Type B pancreatic cell (in vitro differentiated cells): ENCODE data around the gene ARMC2. TPM values are rescaled to one million over a fixed set of nuclear protein-coding genes. Genes with fewer than 3 reads are reported as not detected.
"Not testable (repeated sequence)": the region's sequence is repeated elsewhere in the genome, so short reads cannot be mapped to it uniquely, and the experiment has no call there.

ENCODE experiments used
- DNase-seq: peaks from one replicate; pipeline ENCODE4 v3.0.0; 2021; ENCODE audit warnings: mixed read lengths; ENCODE audit not compliant: unreplicated experiment; ENCODE audit errors: extremely low spot score
- H3K27ac Mint-ChIP-seq: 2 replicates; pipeline ENCODE4 v1.8.0; 2021; ENCODE audit warnings: mild to moderate bottlenecking, mixed read lengths
- H3K27me3 Mint-ChIP-seq: 2 replicates; pipeline ENCODE4 v1.8.0; 2021; ENCODE audit warnings: mixed read lengths
- H3K36me3 Mint-ChIP-seq: 2 replicates; pipeline ENCODE4 v1.8.0; 2021; ENCODE audit warnings: mixed read lengths
- H3K4me1 Mint-ChIP-seq: one replicate; pipeline ENCODE4 v1.8.0; 2021; ENCODE audit warnings: mixed read lengths; ENCODE audit not compliant: unreplicated experiment
- H3K4me3 Mint-ChIP-seq: 2 replicates; pipeline ENCODE4 v1.8.0; 2021; ENCODE audit warnings: mild to moderate bottlenecking, mixed read lengths
- H3K9me3 Mint-ChIP-seq: 2 replicates; pipeline ENCODE4 v1.8.0; 2021; ENCODE audit warnings: mixed read lengths
- total RNA-seq: library from RNA; stranded (reverse); gene quantifications from 2 replicates; pipeline ENCODE4 v1.2.1, GENCODE V29; 2021; ENCODE audit warnings: low replicate concordance
- TF ChIP-seq, protein P1 (sequence below): fragments of 200-600 bp; sonication (generic); conservative IDR thresholded peaks from 2 replicates; pipeline ENCODE4 v1.5.0; 2021; ENCODE audit warnings: antibody characterized with exemption, mild to moderate bottlenecking

ARMC2 gene
- total RNA-seq, 1 donor from 2014 or later, result 15.5 TPM

DNA sequence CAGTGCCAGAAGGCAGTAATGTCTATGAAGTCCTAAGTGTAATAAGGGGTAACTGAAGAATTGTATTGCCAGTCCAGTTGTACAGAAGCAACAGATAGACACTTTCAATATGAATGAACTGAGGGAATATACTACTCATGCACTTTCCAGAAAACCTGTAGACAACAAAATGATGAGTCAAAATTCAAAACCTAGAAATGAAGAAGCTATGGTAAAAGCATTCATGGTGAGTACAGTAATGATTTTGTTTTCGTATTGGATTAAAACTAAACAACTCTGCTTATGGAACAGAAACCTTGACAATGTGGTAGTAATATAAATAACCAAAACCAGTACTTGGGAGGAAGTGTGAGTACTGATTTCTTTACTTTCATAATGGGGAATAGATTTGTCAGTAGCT is 35.0 kb downstream of the ARMC2 start:
- Mint-ChIP-seq H3K27me3 (no peaks in the 10 kb centered on the region), H3K36me3 (peaks cover 32% of the 10 kb centered on the region), H3K27ac (no peak overlapping the region), H3K9me3 (no peaks in the 10 kb centered on the region), H3K4me3 (no peak overlapping the region), H3K4me1 (no peaks in the 10 kb centered on the region)
- TF ChIP-seq, protein P1, sequence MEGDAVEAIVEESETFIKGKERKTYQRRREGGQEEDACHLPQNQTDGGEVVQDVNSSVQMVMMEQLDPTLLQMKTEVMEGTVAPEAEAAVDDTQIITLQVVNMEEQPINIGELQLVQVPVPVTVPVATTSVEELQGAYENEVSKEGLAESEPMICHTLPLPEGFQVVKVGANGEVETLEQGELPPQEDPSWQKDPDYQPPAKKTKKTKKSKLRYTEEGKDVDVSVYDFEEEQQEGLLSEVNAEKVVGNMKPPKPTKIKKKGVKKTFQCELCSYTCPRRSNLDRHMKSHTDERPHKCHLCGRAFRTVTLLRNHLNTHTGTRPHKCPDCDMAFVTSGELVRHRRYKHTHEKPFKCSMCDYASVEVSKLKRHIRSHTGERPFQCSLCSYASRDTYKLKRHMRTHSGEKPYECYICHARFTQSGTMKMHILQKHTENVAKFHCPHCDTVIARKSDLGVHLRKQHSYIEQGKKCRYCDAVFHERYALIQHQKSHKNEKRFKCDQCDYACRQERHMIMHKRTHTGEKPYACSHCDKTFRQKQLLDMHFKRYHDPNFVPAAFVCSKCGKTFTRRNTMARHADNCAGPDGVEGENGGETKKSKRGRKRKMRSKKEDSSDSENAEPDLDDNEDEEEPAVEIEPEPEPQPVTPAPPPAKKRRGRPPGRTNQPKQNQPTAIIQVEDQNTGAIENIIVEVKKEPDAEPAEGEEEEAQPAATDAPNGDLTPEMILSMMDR, result no peak
- no peak for DNase-seq

DNA sequence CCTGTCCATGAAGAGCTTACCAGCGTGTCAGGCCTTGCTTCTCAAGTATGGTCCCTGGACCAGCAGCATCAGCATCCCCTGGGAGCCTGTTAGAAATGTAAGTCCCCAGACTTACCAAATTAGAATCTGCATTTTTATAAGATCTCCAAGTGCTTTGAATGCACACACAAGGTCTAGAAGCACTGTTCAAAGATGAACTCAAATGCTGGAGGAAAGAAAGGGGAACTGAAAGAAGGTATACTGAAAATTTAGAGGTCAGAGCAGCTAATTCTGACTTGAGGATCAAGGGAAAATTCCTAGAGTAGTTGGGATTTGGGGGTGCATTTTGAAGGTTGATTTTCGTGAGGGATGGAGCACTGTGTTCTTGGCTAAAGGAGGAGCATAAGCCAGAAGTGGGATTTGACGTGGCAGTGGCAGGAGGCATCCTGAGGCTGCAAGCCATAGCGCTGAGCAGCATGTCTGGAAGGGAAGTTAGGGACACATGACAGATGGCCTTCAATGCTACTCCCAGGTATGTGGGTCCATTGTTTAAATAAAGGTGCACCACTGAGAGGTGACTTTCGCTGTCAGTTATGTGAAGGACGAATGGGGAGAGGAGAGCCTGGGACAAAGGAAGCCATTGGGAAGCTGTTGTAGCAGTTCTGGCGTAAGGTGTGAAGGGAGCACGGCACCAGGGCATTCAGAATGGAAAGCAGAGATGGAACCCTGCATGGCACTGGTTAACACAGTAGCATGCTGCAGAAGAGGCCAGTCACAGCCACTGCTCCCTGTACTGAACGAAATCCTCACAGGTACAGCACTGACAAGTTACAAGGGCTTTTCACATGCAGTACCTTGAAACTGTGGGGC is 36.2 kb downstream of the ARMC2 start:
- H3K9me3 Mint-ChIP-seq, result no peaks in the 10 kb centered on the region
- H3K4me3 Mint-ChIP-seq, result no peak overlapping the region
- H3K27ac Mint-ChIP-seq, result no peak overlapping the region
- H3K4me1 Mint-ChIP-seq, result no peaks in the 10 kb centered on the region
- H3K36me3 Mint-ChIP-seq, result peaks cover 25% of the 10 kb centered on the region
- no peak for DNase-seq
- H3K27me3 Mint-ChIP-seq, result no peaks in the 10 kb centered on the region
- TF ChIP-seq, protein P1, result no peak

DNA sequence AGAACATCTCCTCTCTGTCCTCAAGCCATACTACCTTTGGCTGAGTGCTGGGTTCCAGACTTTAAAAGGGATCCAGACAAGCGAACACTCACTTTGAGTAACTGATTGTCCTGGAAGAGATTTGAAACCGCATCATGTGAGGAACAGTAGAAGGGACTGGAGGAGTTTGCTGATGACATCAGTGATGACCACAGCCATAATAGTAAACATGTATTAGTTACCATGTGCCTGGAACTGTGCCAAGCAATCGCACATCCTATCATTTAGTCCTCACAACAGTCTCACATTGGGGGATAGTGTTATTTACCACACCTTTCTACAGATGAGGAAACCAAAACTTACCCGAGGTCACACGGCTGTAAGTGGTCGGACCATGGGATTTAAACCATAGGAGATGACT is 39.8 kb downstream of the ARMC2 start:
- Mint-ChIP-seq H3K27ac (no peak overlapping the region), H3K9me3 (no peaks in the 10 kb centered on the region), H3K4me3 (no peak overlapping the region), H3K27me3 (no peaks in the 10 kb centered on the region), H3K36me3 (peaks cover 8% of the 10 kb centered on the region), H3K4me1 (no peaks in the 10 kb centered on the region)
- DNase-seq, result no peak
- TF ChIP-seq, protein P1, result no peak

DNA sequence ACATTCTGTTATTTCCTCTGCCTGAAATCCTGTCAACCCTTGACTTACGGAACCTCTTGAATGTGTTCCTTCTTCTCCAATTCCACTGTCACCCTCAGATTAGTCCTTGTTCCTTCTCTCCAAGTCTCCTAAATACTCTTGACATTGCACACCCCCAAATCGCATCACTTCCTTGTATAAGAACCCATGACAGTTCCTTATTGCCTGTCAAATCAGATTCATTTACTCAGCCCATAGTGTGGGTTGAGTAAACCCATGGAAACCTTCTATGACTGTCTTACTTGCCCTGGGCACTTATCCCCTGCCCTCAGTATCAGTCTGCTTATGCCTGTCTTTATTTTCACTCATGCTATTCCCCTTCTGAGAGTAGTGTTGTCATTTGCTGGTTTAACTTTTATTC is 40.5 kb downstream of the ARMC2 start:
- Mint-ChIP-seq H3K4me3 (no peak overlapping the region), H3K27ac (no peak overlapping the region), H3K27me3 (no peaks in the 10 kb centered on the region), H3K4me1 (peaks cover 6% of the 10 kb centered on the region), H3K9me3 (no peaks in the 10 kb centered on the region), H3K36me3 (peaks cover 5% of the 10 kb centered on the region)
- DNase-seq, result no peak
- TF ChIP-seq, protein P1, result no peak

DNA sequence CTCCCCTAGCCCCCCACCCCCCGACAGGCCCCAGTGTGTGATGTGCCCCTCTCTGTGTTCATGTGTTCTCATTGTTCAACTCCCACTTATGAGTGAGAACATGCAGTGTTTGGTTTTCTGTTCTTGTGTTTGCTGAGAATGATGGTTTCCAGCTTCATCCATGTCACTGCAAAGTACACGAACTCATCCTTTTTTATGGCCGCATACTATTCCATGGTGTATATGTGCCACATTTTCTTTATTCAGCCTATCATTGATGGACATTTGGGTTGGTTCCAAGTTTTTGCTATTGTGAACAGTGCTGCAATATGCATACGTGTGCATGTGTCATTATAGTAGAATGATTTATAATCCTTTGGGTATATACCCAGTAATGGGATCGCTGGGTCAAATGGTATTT is 42.7 kb downstream of the ARMC2 start:
- H3K9me3 Mint-ChIP-seq, H3K4me1 Mint-ChIP-seq, H3K36me3 Mint-ChIP-seq, H3K27ac Mint-ChIP-seq, H3K27me3 Mint-ChIP-seq, H3K4me3 Mint-ChIP-seq, DNase-seq: not testable (repeated sequence)

DNA sequence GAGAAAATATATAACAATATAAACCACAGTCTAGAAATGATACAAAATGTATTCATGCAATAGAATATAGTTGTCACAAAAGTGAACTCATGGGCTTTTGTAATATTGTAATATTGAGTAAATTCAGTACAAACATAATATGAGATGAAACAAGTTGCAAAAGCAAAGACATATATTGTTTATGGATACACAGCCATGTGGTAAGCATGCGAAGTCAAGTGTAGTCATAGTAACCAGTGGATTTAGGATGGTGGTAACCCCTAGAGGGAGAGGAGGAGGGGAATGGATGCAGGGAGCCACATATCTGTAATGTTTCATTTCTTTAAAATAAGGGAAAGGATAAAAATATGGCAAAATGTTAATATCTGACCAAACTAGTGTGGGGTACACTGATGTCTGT is 47.3 kb downstream of the ARMC2 start:
- Mint-ChIP-seq H3K36me3 (peaks cover 4% of the 10 kb centered on the region), H3K27ac (no peak overlapping the region), H3K4me1 (peaks cover 11% of the 10 kb centered on the region), H3K27me3 (no peaks in the 10 kb centered on the region), H3K4me3 (no peak overlapping the region), H3K9me3 (no peaks in the 10 kb centered on the region)
- DNase-seq, result no peak
- TF ChIP-seq, protein P1, result no peak
